Non-pigmented ciliary epithelial cell (primary cell): Measurements from ENCODE around the gene POLRMT.
A peak's percentile ranks its signal among the peaks of the same experiment; 100 is the strongest.
"Not testable (repeated sequence)": the region's sequence is repeated elsewhere in the genome, so short reads cannot be mapped to it uniquely, and the experiment has no call there.

ENCODE experiments used
- DNase-seq: peaks from one replicate; pipeline ENCODE4 v3.0.0-alpha.2; 2010; ENCODE audit warnings: low read depth

Gene POLRMT

DNA sequence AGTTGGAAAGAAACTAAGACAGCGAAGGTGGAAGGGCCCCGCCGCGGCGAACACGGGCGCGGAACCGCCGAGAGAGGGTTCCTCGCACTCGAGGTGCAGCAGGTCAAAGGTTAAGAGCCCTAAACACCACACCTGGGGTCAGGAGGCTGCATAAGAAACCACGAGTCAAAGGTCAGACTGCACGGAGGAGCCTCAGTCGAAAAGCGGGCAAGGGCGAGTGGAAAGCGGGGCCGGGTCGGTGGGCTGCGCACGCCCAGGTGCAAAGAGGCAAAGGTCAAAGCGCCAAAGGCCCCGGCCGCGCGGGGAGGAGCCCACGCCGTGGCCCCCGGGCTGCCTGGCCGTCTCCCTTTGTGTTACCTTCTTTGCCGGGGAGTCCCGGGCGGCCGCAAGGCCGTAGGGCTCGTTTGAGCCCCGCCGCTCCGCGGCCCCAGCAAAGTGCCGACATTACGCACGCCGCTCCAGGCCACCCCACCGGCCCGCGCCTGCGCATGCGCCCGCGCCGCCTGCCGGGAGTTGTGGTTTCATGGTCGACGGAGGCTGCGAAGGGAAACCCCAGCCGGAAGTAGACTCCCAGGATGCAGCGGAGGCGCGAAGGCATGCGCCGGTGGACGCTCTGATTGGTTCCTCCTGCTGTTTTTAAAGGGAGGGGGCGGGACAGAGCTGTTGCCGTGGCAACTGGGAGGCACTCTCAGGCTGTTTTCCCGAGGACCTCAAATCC lies at the start of gene POLRMT:
TSS of gene POLRMT (minus strand) at position 470 of the 718 bp plus-strand sequence. CDS start at position 445, 25 bp downstream.
- peak; percentile 91 for DNase-seq

DNA sequence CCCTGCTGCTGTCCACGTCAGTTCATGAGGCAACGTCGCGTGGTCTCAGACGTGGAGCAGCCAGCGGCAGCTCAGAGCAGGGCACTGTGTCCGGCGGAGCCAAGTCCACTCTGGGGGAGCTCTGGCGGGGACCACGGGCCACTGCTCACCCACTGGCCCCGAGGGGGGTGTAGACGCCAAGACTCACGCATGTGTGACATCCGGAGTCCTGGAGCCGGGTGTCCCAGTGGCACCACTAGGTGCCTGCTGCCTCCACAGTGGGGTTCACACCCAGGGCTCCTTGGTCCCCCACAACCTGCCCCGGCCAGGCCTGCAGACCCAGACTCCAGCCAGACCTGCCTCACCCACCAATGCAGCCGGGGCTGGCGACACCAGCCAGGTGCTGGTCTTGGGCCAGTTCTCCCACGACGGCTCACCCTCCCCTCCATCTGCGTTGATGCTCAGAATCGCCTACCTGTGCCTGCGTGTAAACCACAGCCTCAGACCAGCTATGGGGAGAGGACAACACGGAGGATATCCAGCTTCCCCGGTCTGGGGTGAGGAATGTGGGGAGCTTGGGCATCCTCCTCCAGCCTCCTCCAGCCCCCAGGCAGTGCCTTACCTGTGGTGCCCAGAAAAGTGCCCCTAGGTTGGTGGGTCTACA lies 49.5 kb upstream of the POLRMT start:
- DNase-seq, result no peak

DNA sequence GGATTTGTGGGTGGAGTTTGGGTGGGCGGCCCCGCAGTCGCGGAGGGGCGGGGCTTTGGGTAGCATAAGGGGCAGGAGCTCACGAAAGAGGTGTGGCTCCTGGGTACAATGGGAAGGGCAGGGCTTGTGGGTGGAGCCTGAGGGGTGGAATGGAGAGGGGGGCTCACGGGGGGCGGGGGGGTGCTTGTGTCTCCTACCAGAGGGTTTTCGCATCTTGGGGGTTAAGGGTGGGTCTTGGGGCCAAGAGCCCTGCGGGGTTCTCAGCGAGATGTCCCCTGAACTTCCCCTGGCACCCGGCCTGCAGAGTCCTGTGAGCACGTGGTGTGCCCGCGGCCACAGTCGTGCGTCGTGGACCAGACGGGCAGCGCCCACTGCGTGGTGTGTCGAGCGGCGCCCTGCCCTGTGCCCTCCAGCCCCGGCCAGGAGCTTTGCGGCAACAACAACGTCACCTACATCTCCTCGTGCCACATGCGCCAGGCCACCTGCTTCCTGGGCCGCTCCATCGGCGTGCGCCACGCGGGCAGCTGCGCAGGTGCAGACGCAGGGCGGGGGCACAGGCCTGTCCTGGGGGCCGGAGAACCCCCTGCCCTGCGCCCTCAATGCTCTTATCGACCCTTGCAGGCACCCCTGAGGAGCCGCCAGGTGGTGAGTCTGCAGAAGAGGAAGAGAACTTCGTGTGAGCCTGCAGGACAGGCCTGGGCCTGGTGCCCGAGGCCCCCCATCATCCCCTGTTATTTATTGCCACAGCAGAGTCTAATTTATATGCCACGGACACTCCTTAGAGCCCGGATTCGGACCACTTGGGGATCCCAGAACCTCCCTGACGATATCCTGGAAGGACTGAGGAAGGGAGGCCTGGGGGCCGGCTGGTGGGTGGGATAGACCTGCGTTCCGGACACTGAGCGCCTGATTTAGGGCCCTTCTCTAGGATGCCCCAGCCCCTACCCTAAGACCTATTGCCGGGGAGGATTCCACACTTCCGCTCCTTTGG lies 48.0 kb upstream of the POLRMT start:
- DNase-seq, result no peak

DNA sequence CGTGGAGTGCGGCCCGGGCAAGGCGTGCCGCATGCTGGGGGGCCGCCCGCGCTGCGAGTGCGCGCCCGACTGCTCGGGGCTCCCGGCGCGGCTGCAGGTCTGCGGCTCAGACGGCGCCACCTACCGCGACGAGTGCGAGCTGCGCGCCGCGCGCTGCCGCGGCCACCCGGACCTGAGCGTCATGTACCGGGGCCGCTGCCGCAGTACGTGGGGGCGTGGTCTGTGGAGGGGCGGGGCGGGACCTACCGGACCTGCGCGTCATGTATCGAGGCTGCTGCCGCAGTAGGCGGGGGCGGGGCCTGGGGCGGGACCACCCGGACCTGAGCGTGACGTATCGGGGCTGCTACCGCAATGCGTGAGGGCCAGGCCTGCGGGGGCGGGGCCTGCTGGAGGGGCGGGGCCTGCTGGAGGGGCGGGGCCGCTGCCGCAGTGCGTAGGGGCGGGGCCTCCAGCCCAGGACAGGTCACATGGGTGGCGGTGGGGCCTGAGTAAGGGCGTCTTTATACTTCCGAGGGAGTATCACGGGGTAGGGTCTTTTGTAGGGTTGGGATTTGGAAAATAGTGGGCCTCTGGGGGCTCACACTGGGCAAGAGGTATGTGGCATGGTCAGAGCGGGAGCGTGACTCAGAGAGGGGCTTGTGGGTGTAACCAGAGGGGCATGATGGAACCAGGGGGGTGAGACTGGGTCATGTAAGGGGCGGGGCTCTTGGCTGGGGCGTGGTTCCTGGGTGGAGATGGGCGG lies 47.1 kb upstream of the POLRMT start:
- DNase-seq, result peak; percentile 82

DNA sequence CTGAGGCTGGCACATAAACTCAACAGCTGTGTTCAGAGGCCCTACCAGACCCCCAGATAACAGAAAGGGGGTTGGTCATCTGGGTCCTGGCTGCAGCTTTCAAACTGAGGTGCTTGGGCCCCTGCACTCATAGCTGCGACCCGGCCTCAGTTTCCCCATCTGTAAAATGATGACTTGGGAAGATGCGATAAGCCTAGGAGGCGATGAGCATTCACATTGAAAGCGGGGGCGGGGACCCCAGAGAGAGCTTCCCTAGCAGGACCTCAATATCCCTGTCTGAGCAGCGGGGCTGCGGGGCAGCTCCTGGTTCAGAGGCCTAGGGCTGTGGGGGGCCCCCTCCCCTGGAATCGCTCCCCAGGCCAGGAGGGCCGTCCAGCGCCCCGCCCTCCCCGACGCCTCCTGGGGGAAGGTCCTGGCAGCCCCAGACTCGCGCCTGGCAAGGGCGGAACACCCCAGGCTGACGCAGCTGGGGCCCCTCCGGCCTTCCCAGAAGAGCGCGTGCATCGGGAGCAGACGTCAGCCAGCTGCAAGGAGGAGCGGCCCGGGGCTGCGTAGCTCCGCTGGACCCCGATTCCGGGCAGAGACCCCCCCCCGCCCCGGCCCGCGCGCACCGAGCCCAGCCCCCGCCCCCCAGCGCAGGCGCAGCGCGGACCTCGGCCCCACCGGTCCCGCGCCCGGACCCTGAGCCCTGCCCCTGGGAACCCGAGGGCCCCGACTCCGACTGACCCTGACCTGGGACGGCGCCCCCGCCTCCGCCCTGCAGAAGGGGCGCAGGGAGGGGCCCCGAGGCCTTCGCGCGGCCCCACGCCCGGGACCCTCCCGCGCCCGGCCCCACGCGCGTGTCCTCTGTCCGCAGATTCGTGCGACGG lies 46.3 kb upstream of the POLRMT start:
- no peak for DNase-seq

DNA sequence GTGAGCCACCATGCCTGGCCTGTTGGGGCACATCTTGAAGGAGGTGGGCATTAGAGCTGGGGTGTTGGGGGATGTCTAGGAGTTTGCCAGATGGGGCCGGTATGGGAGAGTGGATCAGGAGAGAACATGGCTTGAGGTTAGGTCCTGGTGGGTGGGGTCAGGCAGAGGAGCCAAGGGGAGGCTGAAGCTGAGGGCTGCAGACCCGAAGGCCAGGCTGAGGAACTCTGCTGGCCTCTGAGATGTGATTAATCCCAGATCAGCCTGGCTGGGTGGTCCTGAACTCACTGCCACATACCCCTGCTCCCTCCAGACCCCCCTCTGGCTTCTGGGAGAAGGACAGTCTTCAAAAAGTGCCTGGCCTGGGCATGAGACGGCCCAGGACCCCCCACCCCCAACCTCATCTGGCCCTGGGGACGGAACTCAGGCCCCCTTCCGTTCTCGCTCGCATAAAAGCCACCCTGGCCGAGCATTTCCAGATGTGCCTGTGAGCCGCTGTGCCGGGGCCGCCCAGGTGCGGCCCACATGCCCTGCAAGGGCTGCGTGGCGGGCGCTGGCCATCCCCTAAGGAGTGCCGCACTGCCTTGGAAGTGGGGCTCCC lies 45.6 kb upstream of the POLRMT start:
- DNase-seq, result no peak

DNA sequence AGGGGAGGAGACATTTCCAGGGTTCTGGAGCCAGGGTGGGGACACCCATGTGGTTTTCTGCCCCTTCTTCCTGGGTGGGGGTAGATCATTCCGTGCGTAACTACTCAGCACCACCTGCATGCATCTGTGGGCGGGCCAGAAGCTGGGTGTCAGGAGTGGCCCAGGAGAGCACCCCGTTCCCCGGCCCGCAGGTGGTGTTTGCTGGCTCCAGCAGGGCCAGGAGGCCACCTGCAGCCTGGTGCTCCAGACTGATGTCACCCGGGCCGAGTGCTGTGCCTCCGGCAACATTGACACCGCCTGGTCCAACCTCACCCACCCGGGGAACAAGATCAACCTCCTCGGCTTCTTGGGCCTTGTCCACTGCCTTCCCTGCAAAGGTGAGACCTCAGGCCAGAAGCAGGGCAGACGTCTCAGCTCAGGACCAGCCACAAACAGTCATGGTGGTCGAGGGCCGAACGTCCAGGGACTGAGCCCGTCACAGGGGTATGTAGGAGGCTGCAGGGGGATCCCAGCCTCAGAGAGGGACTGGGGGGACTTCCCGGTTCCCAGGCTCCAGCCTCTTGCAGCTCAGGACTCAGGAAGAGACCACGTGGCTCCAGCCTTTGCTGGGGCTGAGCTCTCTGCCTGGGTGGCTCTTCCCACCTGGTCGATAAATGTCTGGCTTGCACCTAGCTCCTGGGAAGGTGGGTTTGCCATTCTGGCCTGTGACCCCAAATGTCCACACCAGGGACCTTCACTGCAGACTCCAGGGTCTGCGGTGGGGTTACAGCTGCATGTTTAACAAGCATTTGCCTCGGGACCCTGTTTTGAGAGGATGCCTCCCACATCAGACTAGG lies 44.5 kb upstream of the POLRMT start:
- no peak for DNase-seq

DNA sequence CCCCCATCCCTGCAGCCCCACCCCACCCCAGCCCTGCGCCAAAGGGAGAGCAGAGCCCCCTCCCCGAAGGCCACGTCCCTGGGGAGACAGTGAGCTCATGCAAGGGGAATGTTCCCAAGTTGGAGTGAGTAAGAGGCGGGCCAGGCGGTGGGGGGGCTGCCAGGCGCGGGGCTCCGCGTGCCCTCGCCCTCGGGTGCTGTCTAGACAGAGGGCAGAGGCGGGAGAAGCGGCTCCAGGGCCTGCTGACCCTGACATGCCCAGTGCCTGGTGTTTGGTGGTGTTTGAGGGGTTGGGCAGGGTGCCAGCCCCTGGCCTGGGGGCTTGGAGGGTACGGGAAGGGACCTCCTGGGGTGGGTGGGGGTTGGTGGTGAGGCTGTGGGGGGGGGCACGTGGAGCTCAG lies 43.9 kb upstream of the POLRMT start:
- no peak for DNase-seq

DNA sequence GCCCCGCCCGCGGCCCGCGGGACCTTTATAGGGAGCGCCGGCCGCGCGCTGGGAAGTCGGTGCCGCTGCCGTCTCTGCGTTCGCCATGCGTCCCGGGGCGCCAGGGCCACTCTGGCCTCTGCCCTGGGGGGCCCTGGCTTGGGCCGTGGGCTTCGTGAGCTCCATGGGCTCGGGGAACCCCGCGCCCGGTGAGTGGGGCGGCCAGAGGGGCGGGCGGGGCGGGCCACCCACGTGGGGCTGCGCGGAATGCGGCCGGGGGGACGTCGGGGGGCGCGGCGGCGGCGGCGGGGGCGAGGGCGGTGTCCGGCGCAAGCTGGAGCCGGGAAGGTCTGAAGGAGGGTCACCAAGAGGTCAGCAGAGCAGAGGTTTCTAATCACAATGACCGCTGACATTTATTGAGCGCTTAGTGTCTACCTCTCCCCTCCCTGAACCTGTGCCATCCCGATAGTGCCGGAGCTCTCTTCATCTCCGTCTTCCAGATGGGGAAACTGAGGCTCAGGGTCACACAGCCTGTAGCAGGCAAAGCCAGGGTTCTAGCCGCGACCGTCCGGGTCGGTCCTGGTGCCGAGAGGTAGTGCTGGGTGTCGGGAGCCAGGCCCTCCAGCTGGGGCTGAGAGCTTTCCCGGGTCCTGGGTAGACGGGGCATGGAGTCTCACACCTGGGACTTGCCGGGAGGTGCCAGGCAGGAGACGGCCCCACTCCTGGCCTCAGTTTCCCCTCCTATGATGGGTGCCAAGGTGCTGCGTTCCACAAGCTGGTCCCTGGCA lies 43.2 kb upstream of the POLRMT start, which contains the start of gene FSTL3:
TSS of gene FSTL3 (plus strand) at position 54 of the 767 bp plus-strand sequence. CDS start at position 86, 32 bp downstream.
- no peak for DNase-seq

DNA sequence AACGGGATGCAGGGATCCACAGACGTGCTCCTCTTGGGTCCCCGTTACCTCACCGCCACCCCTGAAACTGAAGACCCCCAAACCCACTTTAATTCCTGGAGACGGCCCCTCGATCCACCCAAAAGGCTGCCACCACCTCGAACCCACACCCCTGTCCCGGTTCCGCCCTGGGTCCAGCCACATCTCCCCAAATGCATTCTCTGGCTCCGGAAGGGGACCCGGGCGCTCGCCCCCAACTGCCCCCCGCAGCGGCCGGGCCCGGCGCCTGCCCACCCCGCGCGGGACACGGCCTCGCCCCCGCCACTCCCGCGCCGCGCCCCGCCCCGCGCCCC lies 42.6 kb upstream of the POLRMT start:
- no peak for DNase-seq

DNA sequence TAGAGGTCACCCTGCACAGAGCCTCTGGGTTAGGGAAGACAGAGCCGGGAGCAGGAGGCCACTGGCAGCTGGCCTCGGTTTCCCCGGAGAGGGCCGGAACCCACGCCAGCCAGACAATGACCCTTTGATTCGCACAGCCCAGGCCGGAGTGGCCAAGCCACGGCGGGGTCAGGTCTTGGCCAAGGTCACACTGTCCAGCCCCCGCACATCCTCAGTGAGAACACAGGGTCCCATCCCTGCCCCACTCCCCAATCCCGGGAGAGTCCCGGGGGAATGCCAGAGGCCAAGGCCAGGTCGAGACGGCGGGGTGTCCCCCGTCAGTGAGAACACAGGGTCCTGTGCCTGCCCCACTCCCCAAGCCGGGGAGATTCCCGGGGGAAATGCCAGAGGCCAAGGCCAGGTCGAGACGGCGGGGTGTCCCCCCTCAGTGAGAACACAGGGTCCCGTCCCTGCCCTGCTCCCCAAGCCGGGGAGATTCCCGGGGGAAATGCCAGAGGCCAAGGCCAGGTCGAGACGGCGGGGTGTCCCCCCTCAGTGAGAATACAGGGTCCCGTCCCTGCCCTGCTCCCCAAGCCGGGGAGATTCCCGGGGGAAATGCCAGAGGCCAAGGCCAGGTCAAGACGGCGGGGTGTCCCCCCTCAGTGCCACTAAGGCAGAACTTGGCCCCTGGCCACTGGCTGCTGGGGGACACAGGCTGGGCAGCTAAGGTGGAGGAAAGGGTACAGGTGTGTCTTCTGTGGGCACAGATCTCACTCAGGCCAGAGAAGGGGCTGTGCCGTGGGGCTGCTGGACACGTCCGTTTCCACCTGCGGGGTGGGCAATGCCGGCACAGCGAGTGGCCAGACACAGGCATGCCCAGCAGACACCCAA lies 41.2 kb upstream of the POLRMT start:
- DNase-seq, result no peak

DNA sequence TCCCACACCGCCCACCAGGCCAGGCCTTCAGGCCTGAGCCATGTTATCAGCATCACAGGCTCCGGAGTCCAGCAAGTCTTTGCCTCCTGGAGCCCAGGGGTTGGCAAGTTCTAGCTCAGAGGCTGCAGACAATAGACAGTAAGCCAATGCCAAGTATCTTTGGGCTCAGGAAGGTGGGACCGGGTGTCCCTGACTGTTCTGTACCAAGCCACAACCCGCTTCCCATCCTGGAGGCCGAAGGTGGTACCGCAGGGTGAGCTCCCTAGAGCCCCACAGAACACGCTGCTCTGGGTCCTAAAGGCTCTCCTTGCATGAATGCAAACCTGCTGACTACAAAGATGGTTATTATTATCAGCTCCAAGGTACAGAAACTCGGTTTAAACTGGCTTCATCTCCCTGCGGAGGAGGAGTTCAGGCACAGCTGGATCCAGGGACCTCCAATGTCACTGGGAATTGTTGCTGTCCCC lies 37.3 kb upstream of the POLRMT start:
- DNase-seq, result no peak

DNA sequence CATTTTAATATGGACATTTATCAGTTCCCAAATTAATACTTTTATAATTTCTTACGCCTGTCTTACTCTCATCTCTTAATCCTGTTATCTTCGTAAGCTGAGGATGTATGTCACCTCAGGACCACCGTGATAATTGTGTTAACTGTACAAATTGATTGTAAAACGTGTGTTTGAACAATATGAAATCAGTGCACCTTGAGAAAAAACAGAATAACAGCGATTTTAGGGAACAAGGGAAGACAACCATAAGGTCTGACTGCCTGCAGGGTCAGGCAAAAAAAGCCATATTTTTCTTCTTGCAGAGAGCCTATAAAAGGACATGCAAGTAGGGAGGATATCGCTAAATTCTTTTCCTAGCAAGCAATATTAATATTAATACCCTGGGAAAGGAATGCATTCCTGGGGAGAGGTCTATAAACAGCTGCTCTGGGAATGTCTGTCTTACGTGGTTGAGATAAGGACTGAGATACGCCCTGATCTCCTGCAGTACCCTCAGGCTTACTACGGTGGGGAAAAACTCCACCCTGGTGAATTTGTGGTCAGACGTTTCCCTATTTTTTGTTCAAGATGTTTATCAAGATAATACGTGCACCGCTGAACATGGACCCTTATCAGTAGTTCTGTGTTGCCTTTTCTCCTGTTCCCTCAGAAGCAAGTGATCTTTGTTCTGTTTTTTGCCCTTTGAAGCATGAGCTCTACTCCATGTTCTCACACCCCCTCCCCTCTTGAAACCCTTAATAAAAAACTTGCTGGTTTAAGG lies 35.5 kb upstream of the POLRMT start:
- not testable (repeated sequence) for DNase-seq

DNA sequence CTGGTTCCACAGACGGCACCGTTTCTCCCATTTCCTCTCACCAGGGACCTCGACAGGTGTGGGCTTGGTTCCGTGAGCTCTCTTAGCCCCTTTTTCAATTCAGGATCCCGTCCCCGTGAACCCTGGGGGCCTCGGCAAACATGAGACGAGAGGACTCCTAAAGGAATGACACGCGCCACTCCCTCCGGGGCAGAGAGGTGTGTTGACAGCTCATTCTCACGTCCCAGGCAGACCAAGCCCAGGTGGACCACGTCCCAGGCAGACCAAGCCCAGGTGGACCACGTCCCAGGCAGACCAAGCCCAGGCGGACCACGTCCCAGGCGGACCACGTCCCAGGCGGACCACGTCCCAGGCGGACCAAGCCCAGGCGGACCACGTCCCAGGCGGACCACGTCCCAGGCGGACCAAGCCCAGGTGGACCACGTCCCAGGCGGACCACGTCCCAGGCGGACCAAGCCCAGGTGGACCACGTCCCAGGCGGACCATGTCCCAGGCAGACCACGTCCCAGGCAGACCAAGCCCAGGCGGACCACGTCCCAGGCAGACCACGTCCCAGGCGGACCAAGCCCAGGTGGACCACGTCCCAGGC lies 33.7 kb upstream of the POLRMT start:
- DNase-seq, result not testable (repeated sequence)

DNA sequence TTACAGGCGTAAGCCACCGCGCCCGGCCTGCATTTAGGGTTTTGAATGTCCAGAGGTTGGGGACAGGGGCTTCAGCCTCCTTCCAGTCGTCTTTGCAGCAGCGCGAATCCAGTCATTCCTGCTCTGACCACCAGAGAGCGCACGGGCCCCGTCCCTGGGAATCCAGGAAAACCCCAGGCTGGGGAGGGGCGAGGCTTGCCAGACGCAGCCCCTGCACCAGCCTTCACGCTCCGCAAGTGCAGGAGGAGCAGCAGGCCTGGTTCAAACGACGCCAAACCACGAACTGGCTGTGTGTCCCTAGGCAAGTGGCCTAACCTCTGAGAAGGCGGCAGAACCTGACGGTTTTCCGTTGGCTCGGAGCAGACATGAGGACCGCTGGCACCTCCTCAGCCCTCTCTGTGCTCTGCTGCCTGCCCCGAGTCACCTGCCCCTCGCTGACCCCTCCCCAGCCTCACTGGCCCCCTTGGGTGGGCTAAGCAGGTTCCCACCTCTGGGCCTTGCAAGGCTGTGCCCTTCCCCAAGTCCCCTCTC lies 31.6 kb upstream of the POLRMT start:
- DNase-seq, result no peak

DNA sequence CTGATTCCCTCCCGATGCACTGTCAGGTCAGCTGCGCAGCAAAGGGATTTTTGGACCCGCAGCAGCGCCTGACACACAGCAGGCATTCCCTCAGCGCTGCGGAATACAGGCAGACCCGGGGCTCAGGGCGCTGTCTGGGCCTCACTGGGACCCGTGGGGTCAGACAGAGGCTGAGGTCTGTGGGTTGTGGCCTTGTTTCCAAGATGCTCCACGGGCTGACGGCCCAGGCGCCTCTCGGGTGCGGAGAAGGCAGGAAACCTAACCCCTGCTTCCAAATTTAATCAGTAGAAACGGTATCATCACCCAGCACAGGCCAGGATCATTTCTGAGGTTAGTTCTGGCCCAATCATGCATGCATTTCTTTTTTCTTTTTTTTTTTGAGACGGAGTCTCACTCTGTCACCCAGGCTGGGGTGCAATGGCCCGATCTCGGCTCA lies 30.4 kb upstream of the POLRMT start:
- DNase-seq, result no peak
